Ureter (tissue), 1 donor: ENCODE results near the gene GCH1. TPM values are rescaled to one million over a fixed set of nuclear protein-coding genes. Genes with fewer than 3 reads are reported as not detected.
A peak's percentile ranks its signal among the peaks of the same experiment; 100 is the strongest.
"Not testable (repeated sequence)": the region's sequence is repeated elsewhere in the genome, so short reads cannot be mapped to it uniquely, and the experiment has no call there.

Source experiments
- DNase-seq: peaks from one replicate; pipeline ENCODE4 v3.0.0-alpha.2; 2020; ENCODE audit warnings: low spot score
- total RNA-seq: library from RNA; stranded (reverse); gene quantifications from one replicate; pipeline ENCODE4 v1.2.4, GENCODE V29; 2023
- donor health status: DM: yes; HTN: yes; CAD: no.

Gene GCH1
- total RNA-seq, 1 donor from 2014 or later, result 13.8 TPM

DNA sequence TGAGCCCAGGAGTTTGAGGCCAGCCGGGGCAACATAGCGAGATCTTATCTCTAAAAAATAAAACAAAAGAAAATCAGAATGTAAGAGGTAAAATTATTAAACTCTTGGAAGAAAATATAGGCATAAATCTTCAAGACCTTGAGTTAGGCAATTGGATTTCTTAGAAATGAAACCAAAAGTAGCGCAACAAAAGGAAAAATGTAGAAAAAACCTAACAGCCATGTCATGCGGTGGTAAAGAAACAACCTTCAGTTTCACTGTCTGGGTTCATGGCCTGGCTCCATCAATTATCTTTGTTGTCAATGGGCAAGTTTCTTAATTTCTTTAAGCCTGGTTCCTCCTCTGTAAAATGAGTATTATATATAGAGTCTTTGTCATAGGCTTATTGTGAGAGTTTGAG is 5.6 kb upstream of the GCH1 start:
- DNase-seq, result no peak

DNA sequence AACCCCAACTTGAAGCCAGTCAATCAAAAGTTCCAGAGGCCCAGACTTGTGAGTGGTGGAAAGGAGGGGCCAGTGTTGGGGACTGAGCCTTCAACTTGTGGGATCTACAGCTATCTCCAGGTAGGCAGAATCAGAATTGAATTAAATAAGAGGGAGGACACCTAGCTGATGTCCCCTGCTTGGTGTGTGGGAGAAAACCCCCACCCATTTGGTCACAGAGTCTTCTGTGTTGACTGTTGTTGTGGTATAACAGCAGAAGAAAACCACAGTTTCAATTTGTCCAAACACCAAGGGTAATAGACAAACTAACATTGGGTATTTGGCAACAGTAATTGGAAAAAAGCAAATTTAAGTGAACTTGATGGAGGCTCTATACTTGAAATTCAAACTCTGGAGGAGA is 3.4 kb upstream of the GCH1 start:
- no peak for DNase-seq

DNA sequence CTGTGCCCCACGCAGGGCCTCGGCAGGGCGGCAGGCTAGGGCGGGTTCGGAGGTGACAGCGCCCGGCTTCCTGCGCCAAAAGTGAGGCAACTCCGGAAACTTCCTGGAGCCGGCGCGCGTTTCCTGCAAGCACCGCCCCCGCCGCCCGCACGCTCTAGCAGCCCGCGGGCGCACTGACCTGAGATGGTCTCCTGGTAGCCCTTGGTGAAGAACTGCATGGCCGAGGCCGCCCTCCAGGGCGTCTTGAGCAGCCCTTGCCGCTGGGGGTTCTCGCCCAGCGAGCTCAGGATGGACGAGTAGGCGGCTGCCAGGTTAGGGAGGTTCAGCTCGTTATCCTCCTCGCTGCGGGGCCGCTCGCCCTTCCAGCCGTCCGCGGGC is 494 bp downstream of the GCH1 start:
- DNase-seq, result peak; percentile 74

DNA sequence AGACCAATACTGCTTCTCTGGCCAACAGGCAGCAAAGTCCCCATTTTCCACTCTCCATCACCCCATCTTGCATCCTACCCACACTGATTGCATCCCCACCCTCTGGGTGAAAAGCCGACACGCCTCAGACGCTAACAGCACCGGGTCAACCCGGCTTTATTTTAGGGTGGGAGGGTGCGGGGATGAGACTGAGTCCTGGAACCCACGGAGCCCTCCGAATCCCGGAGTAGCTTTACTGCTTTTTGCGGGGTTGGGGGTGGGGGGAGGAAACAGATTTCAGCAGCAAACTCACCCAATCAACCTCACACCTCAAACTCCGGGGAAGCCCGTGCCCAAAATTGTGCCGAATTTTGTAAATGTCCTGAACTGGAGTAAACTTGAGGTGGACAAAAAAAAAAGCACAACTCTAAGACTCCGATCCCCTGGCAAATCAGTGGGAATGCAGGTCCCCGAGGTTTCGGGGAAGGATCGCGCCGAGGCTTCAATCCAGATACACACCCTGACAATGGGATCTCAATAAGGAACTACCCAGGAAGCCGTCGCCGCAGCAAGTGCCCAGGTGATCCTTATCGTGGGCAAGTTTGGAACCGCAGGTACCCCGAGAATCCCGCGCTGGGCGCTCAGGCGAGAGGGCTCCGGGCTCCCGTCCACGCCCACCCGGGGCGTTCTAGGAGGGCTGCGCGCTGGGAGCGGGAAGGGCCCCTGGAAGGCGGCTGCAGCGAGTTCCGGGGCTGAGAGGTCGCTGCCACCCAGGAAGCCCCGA is 1.1 kb downstream of the GCH1 start:
- peak; percentile 49 for DNase-seq

DNA sequence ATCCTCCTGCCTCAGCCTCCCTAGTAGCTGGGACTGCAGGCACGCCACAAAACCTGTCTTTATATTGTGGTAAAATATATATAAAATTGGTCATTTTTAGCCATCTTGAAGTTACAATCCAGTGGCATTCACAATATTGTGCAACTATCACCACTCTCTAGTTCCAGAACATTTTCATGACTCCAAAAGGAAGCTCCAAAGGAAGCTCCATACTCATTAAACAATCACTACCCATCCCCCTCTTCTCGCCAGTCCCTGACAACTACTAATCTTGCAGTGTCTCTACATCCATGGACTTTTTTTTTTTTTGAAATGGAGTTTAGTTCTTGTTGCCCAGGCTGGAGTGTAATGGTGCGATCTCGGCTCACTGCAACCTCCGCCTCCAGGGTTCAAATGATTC is 3.1 kb downstream of the GCH1 start:
- DNase-seq, result no peak

DNA sequence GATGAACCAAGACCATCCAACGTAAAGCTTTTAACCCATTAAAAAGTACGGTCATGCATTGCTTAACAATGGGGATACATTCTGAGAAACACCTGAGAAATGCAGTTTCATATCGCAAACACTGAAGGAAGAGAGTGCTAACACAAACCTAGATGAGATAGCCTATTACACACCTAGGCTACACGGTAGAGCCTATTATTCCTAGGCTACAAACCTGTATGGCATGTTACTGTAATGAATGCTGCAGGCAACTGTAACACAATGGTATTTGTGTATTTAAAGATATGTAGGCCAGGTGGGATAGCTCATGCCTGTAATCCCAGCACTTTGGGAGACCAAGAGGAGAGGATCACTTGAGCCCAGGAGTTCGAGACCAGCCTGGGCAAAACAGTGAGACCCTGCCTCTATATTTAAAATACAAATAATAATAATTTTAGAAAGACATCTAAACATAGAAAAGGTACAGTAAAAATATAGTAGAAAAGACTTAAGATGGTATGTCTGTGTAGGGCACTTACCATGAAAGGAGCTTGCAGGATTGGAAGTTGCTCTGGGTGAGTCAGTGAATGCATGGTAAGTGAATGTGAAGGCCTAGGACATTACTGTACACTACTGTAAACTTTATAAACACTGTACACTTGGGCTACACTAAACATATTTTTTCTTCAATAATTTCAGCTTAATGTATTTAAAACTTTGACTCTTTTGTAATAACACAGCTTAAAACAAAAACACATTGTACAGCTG is 4.6 kb downstream of the GCH1 start:
- DNase-seq, result not testable (repeated sequence)

DNA sequence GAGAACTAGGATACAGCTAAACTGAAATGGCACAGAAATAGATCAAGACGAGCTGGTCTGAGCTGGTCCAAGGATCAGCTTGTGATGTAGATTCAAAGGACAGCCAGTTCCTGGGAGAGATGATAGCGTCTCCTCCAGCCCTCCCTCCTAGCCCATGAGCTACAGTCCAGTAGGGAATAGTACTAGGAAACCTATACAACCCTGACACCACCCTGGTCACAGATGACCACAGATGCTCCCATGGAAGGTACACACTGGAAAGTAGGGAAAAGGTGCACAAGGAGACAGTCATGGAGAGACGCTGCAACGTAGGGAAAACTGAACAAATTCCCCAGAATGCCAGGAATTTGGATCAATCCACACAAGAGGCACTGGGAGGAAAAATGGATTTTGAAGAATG is 6.9 kb downstream of the GCH1 start:
- DNase-seq, result no peak

DNA sequence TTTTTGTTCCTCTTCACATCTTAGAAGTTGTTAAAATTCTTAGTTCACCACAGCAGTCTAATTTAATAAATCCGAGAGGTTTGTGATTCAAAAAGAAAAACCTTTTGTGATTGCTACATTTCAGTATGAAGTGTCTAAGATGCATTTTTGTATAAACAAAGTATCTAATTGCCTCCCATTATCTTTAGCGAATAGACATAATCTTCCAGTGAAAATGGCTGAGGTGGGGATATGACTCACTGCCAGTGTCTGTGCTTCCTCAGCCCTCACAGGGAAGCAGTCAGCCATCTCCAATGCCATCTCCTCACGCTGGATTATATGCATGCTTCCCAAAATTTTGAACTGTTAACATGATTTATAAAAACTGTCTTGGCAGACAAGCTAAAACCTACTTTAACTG is 7.6 kb downstream of the GCH1 start:
- no peak for DNase-seq

DNA sequence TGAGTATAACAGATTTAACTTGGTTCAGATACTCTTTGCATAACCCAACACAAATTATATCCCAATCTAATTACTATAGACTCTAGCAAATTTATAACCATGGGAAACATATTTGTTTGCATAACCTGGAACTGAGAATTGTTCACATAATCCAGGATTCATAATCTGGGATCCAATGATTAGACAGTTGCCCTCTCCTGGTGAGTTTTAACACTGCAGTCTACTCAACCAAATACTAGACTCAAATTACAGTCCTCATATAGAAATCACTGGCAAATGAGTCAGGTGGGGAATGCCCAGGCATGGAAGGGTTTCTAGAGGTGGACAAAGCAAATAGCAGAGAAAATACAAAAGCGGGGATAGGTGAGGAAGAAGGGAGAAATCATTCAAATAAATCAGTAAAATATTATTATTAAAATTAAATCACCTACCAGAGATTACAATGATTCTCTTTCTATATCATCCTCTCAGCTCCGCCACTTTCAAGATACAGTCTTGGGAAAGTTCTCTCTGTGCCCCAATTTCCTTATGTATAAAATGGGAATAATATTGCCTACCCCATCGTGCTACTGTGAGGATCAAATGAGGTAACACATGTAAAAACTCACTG is 9.4 kb downstream of the GCH1 start:
- DNase-seq, result no peak

DNA sequence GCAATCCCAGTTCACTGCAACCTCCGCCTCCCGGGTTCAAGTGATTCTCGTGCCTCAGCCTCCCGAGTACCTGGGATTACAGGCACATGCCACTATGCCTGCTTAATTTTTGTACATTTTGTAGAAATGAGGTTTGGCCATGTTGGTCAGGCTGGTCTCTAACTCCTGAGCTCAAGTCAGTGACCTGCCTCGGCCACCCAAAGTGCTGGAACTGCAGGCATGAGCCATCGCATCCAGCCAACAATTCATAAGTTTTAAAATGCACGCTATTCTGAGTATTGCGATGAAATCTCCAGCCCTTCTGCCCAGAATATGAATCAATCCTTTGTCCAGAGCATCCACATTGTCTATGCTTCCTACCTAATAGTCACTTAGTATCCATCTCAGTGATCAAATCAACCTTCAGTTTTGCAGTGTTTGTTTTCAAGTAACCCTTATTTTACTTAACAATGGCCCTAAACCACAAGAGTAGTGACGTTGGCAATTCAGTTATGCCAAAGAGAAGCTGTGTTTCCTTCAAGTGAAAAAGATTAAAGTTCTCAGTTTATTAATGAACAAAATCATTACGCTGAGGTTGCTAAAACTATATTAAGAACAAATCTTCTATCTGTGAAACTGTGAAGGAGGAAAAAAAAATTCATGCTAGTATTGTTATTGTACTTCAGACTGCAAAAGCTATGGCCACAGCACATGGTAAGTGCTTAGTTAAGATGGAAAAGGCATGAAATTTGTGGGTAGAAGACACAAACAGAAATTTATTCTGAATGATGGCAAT is 11.0 kb downstream of the GCH1 start:
- DNase-seq, result no peak

DNA sequence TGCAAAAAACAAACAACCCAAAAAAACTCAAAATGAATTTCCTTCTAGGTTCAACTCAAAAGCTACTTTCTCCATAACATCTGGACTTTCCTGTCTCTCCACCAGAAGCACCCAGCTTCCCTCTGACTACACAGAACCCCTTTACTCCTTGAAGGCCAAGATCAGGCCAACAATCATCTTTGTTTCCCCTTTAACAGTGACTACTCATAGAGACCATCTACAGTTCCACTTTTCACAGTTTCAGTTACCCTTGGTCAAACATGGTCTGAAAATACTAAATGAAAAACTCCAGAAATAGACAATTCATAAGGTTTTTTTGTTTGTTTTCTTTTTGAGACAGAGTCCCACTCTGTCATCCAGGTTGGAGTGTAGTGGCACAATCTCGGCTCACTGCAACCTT is 11.8 kb downstream of the GCH1 start:
- DNase-seq, result no peak

DNA sequence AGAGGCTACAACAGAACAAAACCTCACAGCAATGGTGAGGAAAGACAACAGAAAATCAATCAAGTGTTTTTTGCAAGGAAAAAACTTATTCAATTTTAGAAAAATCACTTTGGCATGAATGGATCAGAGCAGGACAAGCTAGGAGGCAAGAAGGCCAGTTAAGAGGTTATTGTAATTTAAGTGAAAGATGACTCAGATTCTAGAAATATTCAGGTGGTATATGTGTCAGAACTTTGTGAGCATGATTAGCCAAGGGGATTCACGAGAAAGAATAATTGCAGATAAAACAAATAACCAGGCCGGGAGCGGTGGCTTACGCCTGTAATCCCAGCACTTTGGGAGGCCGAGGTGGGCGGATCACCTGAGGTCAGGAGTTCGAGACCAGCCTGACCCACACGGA is 12.7 kb downstream of the GCH1 start:
- DNase-seq, result no peak

DNA sequence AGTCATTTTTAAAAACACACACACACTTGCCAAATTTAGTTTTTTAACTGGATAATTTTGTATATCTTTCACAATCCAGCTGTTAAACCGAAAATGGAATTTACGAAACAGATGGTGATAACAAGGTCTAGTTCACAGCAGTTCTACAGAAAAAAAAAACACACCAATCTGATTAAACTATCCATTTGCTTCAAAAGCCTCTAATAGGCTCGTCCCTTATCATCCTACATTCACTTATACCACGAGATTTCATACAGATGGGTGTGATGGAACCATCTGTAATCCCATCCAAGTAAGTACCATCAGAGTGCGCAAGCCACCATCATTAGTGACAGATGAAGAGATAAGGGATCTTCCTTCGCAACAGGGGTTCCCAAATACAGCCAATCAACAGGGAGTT is 20.1 kb downstream of the GCH1 start:
- no peak for DNase-seq

DNA sequence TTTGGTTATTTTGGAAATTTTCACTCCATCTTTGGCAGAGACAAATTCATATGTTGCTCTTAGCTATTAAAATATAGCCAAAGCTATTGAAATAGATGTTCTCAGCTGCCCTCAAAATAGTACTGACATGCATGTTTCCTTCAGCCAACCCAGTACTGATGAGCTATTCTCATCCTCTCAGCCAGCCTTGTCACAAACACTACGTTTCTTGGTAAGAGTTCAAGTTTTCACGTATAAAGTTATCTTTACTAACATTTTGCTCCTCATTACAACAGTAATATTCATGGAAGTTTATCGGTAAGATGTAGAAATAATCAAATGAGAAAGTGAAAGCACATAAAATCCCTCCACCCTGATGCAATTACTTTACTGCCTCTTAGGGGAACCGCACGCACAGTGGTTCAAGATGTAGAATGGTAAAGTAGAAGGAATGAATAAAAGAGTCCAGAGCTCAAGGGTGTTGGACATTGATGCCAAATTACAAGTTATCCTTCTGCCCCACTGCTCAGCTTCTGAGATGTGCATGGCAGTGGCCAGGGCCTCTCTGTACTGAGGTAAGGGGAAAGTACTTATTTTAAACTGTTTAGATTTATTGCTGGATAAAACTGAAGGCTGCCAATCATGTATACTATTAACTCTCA is 20.7 kb downstream of the GCH1 start:
- DNase-seq, result no peak

DNA sequence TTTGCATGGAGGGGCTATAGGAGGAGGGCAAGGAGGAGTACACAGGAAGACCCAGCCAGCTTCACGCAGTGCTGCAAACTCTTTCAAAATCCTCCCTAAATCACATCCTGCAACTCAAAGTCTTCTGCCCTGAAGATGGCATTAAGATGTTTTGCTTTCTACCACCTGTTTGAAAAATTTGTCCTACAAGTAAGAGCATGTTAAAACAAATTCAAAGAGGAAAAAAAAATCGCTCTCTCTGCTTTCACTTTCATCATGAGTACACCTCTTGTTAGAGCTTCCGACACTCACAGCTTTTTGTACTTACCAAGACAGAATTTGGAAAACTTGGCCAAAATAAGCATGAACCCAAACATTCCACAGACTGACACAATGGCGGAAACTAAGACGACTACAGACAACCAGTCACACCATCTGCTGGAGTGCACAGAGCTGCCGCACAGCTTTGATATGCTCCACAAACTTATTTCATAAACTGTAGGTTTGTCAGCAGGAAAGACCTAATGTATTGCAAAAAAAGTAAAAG is 21.3 kb downstream of the GCH1 start:
- DNase-seq, result no peak

DNA sequence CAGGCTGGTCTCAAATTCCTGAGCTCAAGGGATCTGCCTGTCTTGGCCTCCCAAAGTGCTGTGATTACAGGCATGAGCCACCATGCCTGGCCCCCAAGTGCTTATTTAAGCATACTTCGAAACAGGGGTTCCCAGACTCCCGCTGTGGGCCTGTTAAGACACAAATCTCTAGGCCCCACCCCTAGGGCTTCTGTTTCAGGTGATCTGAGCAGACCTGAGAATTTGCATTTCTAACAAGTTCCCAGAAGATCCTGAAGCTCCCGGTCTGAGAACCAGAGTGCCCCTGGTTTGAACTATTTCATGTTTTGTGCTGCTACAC is 25.0 kb downstream of the GCH1 start:
- DNase-seq, result no peak

DNA sequence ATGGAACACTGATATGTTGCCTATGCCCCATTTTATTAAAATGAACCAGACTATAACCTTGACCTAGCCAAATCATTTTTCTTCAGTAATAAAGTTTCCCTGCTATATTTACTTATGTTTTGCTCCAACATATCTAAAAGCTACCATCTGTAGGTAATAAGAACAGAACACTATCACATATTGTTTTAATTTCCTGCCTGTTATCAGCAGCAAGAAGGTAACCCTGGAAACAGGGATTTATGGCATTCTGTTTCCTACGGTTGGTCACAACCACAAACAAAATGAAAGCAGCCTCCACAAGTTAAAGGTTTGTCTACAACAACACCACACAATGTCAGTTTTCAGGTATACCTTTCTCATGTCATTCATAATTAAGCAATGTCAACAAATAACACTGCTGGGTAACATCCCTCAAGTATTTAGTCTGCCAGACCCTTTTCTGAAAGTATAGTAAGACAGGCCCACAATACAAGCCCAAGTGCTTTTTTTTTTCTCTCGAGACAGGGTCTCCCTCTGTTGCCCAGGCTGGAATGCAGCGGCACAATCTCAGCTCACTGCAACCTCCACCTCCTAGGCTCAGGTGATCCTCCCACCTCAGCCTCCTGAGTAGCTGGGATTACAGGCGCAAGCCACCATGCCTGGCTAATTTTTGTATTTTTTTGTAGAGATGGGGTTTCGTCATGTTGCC is 25.5 kb downstream of the GCH1 start:
- no peak for DNase-seq

DNA sequence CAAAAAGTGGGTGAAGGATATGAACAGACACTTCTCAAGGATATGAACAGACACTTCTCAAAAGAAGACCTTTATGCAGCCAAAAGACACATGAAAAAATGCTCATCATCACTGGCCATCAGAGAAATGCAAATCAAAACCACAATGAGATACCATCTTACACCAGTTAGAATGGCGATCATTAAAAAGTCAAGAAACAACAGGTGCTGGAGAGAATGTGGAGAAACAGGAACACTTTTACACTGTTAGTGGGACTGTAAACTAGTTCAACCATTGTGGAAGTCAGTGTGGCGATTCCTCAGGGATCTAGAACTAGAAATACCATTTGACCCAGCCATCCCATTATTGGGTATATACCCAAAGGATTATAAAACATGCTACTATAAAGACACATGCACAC is 27.0 kb downstream of the GCH1 start:
- not testable (repeated sequence) for DNase-seq

DNA sequence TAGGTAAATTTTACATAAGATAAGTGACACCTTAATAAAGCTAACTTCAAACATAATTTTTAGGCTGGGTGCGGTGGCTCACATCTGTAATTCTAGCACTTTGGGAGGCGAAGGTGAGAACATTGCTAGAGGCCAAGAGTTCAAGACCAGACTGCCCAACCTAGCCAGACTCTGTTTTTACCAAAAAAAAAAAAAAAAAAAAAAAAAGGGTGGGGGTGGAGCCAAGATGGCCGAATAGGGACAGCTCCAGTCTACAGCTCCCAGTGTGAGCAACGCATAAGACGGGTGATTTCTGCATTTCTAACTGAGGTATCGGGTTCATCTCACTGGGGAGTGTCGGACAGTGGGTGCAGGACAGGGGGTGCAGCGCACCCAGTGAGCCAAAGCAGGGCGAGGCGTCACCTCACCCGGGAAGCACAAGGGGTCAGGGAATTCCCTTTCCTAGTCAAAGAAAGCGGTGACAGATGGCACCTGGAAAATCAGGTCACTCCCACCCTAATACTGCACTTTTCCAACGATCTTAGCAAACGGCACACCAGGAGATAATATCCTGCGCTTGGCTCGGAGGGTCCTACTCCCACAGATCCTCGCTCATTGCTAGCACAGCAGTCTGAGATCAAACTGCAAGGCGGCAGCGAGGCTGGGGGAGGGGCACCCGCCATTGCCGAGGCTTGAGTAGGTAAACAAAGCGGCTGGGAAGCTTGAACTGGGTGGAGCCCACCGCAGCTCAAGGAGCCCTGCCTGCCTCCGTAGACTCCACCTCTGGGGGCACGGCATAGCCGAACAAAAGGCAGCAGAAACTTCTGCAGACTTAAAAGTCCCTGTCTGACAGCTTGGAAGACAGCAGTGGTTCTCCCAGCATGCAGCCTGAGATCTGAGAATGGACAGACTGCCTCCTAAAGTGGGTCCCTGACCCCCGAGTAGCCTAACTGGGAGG is 32.2 kb downstream of the GCH1 start:
- DNase-seq, result not testable (repeated sequence)

DNA sequence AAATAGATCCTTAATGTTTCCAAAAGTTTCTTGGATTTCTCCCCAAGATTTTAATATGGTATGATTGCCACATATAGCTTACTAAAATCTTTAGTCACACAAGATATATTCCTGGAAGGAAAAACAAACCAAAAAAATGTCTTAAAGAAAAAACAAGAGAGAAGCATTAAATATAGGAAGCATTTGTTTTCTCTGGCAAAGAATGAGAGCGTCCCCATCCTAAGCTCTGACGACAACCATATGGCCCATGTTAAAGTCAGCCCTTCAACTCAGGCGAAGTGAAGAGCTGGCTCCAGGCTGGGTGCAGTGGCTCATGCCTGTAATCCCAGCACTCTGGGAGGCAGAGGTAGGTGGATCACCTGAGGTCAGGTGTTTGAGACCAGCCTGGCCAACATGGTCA is 35.6 kb downstream of the GCH1 start:
- DNase-seq, result no peak
